Measurements from ENCODE around the gene SLC41A2.

GRCh38 chr12:104939089-104939488, 19.0 kb downstream of the SLC41A2 start:
- TF ChIP-seq ZNF671 (CRISPR knock-in tag; IDR thresholded peaks at IDR 0.05) (no peak), E2F5 (CRISPR knock-in tag; IDR thresholded peaks at IDR 0.05) (no peak), GRHL2 (CRISPR knock-in tag; IDR thresholded peaks at IDR 0.05; ENCODE audit: insufficient replicate concordance, severe bottlenecking) (no peak), ATF1 (CRISPR knock-in tag; IDR thresholded peaks at IDR 0.05) (no peak), CTCF (IDR thresholded peaks at IDR 0.05) (no peak), ATF3 (CRISPR knock-in tag; conservative IDR thresholded peaks at IDR 0.05) (no peak), ZSCAN18 (CRISPR knock-in tag; IDR thresholded peaks at IDR 0.05) (no peak), NR2C2 (CRISPR knock-in tag; IDR thresholded peaks at IDR 0.05) (no peak), NR3C1 (CRISPR knock-in tag; conservative IDR thresholded peaks at IDR 0.05; ENCODE audit: low read depth) (no peak)
